Measurements from ENCODE around the gene CATSPERZ. TPM values are rescaled to one million over a fixed set of nuclear protein-coding genes. Genes with fewer than 3 reads are reported as not detected.

CATSPERZ gene
- total and polyA plus RNA-seq, 2 donors (not counting 3 experiments of a cell fraction or from before 2014, with no cell fraction given) = 0.11 TPM; not detected in 1

GRCh38 chr11:64313491-64314145 lies 13.5 kb downstream of the CATSPERZ start:
- no peak overlapping the region for H2AFZ ChIP-seq (ENCODE audit: low read depth, low read length)
- CTCF ChIA-PET = interaction anchor here (1.2 to 1.6 kb wide), 2 partner anchors 18 to 41 kb away, joined by 3 to 10 read pairs; no protein-coding TSS in a partner anchor
- H3K9me1 ChIP-seq (replicated peaks; ENCODE audit: control insufficient read depth, extremely low read depth, insufficient read depth, low read length) = no peaks in the 10 kb centered on the region
- no peak for DNase-seq (ENCODE audit: low read depth, low spot score)
- H4K20me1 ChIP-seq (replicated peaks; ENCODE audit: control insufficient read depth, extremely low read depth, insufficient read depth, low read length) = no peaks in the 10 kb centered on the region
- peaks cover 4% of the 10 kb centered on the region for H3K4me1 ChIP-seq (ENCODE audit: control insufficient read depth, extremely low read depth, insufficient read depth, low read length)
- no peak overlapping the region for H3K27ac ChIP-seq (ENCODE audit: insufficient read depth, low read depth, low read length)
- H3K4me3 ChIP-seq (replicated peaks in 1 of 3; ENCODE audit: insufficient read depth in 1 of 3, low read depth in 1 of 3, low read length in 3 of 3) = no peak overlapping the region
- dilution Hi-C loops (cut with MboI; ENCODE audit: extremely low pct_ligation_motif_present, low sequenced_read_pairs) = no loop called here
- BruUV-seq (replicated peaks) = no TSS peak
- intact Hi-C loops (cut with micrococcal nuclease) = no loop called here
- H3K36me3 ChIP-seq (ENCODE audit: control insufficient read depth in 2 of 2, extremely low read depth in 1 of 2, insufficient read depth in 2 of 2, low read length in 2 of 2) = peaks cover 2 to 7% of the 10 kb centered on the region in 2 experiments
- TF ChIP-seq GATA2 (IDR thresholded peaks at IDR 0.05; ENCODE audit: insufficient read depth, insufficient read length, low read depth, low read length) (no peak), JUN (IDR thresholded peaks at IDR 0.05; ENCODE audit: borderline replicate concordance, insufficient read depth, insufficient read length, low read depth) (no peak), POLR2AphosphoS5 (IDR thresholded peaks at IDR 0.05; ENCODE audit: insufficient read depth, low read depth, low read length) (no peak), MYC (IDR thresholded peaks at IDR 0.05; ENCODE audit: low read depth, low read length) (no peak)
- peaks cover 2% of the 10 kb centered on the region for H3K79me2 ChIP-seq (ENCODE audit: control insufficient read depth, insufficient read depth, low read length)
- H3K9ac ChIP-seq (replicated peaks; ENCODE audit: extremely low read depth, insufficient read depth, low read length) = no peak overlapping the region
- no peaks in the 10 kb centered on the region for H3K9me3 ChIP-seq (replicated peaks; ENCODE audit: control insufficient read depth, insufficient read depth, low read length)
- no peak overlapping the region for H3K4me2 ChIP-seq (ENCODE audit: insufficient read depth, low read length)
- no peaks in the 10 kb centered on the region for H3K27me3 ChIP-seq (ENCODE audit: control insufficient read depth in 2 of 2, insufficient read depth in 2 of 2, low read length in 2 of 2)
- no peak for FAIRE-seq
- POLR2A ChIA-PET = no interaction called here

- no peaks in the 10 kb centered on the region for H3K27me3 ChIP-seq (ENCODE audit: control insufficient read depth in 2 of 2, insufficient read depth in 2 of 2, low read length in 2 of 2)
- no peak overlapping the region for H3K9ac ChIP-seq (replicated peaks; ENCODE audit: extremely low read depth, insufficient read depth, low read length)
- H4K20me1 ChIP-seq (replicated peaks; ENCODE audit: control insufficient read depth, extremely low read depth, insufficient read depth, low read length) = no peaks in the 10 kb centered on the region
- no TSS peak for BruUV-seq (replicated peaks)
- POLR2A ChIA-PET = no interaction called here
- H3K4me2 ChIP-seq (ENCODE audit: insufficient read depth, low read length) = no peak overlapping the region
- peaks cover 4% of the 10 kb centered on the region for H3K79me2 ChIP-seq (ENCODE audit: control insufficient read depth, insufficient read depth, low read length)
- CTCF ChIA-PET = no interaction called here
- H3K36me3 ChIP-seq (ENCODE audit: control insufficient read depth in 2 of 2, extremely low read depth in 1 of 2, insufficient read depth in 2 of 2, low read length in 2 of 2) = peaks cover 2 to 7% of the 10 kb centered on the region in 2 experiments
- no peak for FAIRE-seq
- dilution Hi-C loops (cut with MboI; ENCODE audit: extremely low pct_ligation_motif_present, low sequenced_read_pairs) (no loop called here), intact Hi-C loops (cut with micrococcal nuclease) (no loop called here)
- DNase-seq (ENCODE audit: low read depth, low spot score) = no peak
- H3K27ac ChIP-seq (ENCODE audit: insufficient read depth, low read depth, low read length) = no peak overlapping the region
- H3K4me1 ChIP-seq (ENCODE audit: control insufficient read depth, extremely low read depth, insufficient read depth, low read length) = peaks cover 9% of the 10 kb centered on the region
- H3K9me3 ChIP-seq (replicated peaks; ENCODE audit: control insufficient read depth, insufficient read depth, low read length) = no peaks in the 10 kb centered on the region
- H3K9me1 ChIP-seq (replicated peaks; ENCODE audit: control insufficient read depth, extremely low read depth, insufficient read depth, low read length) = no peaks in the 10 kb centered on the region
- H2AFZ ChIP-seq (ENCODE audit: low read depth, low read length) = no peak overlapping the region
- TF ChIP-seq EZH2 (IDR thresholded peaks at IDR 0.05; ENCODE audit: borderline replicate concordance, low read depth, low read length, severe bottlenecking) = no peak
- TF ChIP-seq POLR2AphosphoS5 (IDR thresholded peaks at IDR 0.05; ENCODE audit: insufficient read depth, low read depth, low read length) = no peak
- no peak for TF ChIP-seq GATA2 (IDR thresholded peaks at IDR 0.05; ENCODE audit: insufficient read depth, insufficient read length, low read depth, low read length)
- no peak for TF ChIP-seq JUN (IDR thresholded peaks at IDR 0.05; ENCODE audit: borderline replicate concordance, insufficient read depth, insufficient read length, low read depth)
- TF ChIP-seq CTCF (IDR thresholded peaks at IDR 0.05; ENCODE audit: extremely low read depth in 1 of 2, insufficient read depth in 1 of 2, low read depth in 1 of 2, low read length in 2 of 2) = peak in 1 of 2 donors; percentile 8
- TF ChIP-seq FOS (IDR thresholded peaks at IDR 0.05; ENCODE audit: borderline replicate concordance, insufficient read depth, low read length) = no peak
- no peak overlapping the region for H3K4me3 ChIP-seq (replicated peaks in 1 of 3; ENCODE audit: insufficient read depth in 1 of 3, low read depth in 1 of 3, low read length in 3 of 3)
Measured at GRCh38 chr11:64314146-64314804, 14.1 kb downstream of the CATSPERZ start.

Data from endothelial cell of umbilical vein (primary cell).